H9 (cell line): ENCODE measurements around the gene ARHGAP24. TPM values are rescaled to one million over a fixed set of nuclear protein-coding genes. Genes with fewer than 3 reads are reported as not detected.

Source experiments
- DNase-seq: peaks from one replicate; pipeline ENCODE4 v3.0.0-alpha.2; 2017
- H2AFZ ChIP-seq: one replicate; pipeline ENCODE4 v1.6.1; 2013; ENCODE audit warnings: mild to moderate bottlenecking, low read length, control low read depth, moderate library complexity
- H2AK5ac ChIP-seq: 2 replicates; pipeline ENCODE4 v1.6.1; 2013; ENCODE audit warnings: low read length, control low read depth, mixed read lengths; ENCODE audit not compliant: insufficient read length
- H2BK120ac ChIP-seq: one replicate; pipeline ENCODE4 v1.6.1; 2013; ENCODE audit warnings: low read depth, mild to moderate bottlenecking, low read length, control low read depth, inconsistent platforms; ENCODE audit not compliant: poor library complexity, severe bottlenecking
- H2BK12ac ChIP-seq: 2 replicates; pipeline ENCODE4 v1.6.1; 2013; ENCODE audit warnings: low read length, control low read depth, mixed read lengths, low read depth; ENCODE audit not compliant: insufficient read length
- H2BK15ac ChIP-seq: 2 replicates; pipeline ENCODE4 v1.6.1; 2013; ENCODE audit warnings: low read depth, low read length, control low read depth
- H2BK20ac ChIP-seq: one replicate; pipeline ENCODE4 v1.6.1; 2013; ENCODE audit warnings: low read depth, mild to moderate bottlenecking, low read length, control low read depth, inconsistent platforms; ENCODE audit not compliant: poor library complexity, severe bottlenecking
- H2BK5ac ChIP-seq: 2 replicates; pipeline ENCODE4 v1.6.1; 2013; ENCODE audit warnings: low read length, control low read depth, mixed read lengths; ENCODE audit not compliant: insufficient read length
- H3K14ac ChIP-seq: 2 replicates; pipeline ENCODE4 v1.6.1; 2013; ENCODE audit warnings: low read length, control low read depth; ENCODE audit not compliant: insufficient read depth
- H3K18ac ChIP-seq: 2 replicates; pipeline ENCODE4 v1.6.1; 2013; ENCODE audit warnings: low read depth, mild to moderate bottlenecking, mixed read lengths, low read length, control low read depth; ENCODE audit not compliant: insufficient read length
- H3K23ac ChIP-seq: 2 replicates; pipeline ENCODE4 v1.6.1; 2013; ENCODE audit warnings: low read length, control low read depth, mixed read lengths, low read depth; ENCODE audit not compliant: insufficient read length
- H3K23me2 ChIP-seq: 2 replicates; pipeline ENCODE4 v1.6.1; 2013; ENCODE audit warnings: low read depth, mild to moderate bottlenecking, mixed read lengths, low read length, control low read depth; ENCODE audit not compliant: insufficient read length, poor library complexity, severe bottlenecking
- H3K27ac ChIP-seq: 2 replicates; pipeline ENCODE4 v1.5.1; 2013; ENCODE audit warnings: low read length, control low read depth, mixed read lengths, low read depth; ENCODE audit not compliant: insufficient read length
- H3K27me3 ChIP-seq: 2 replicates; pipeline ENCODE4 v1.6.1; 2013; ENCODE audit warnings: low read length, control low read depth, inconsistent platforms; ENCODE audit not compliant: insufficient read depth
- H3K4ac ChIP-seq: 2 replicates; pipeline ENCODE4 v1.6.1; 2013; ENCODE audit warnings: low read depth, mild to moderate bottlenecking, control low read depth, inconsistent platforms, low read length, moderate library complexity
- H3K4me1 ChIP-seq: 2 replicates; pipeline ENCODE4 v1.6.1; 2013; ENCODE audit warnings: low read length, control low read depth, inconsistent platforms; ENCODE audit not compliant: insufficient read depth
- H3K4me2 ChIP-seq: 2 replicates; pipeline ENCODE4 v1.6.1; 2013; ENCODE audit warnings: low read length, control low read depth, mixed read lengths; ENCODE audit not compliant: insufficient read length, insufficient read depth
- H3K56ac ChIP-seq: 2 replicates; pipeline ENCODE4 v1.6.1; 2013; ENCODE audit warnings: low read depth, mild to moderate bottlenecking, mixed read lengths, low read length, control low read depth; ENCODE audit not compliant: insufficient read length
- H3K79me1 ChIP-seq: 2 replicates; pipeline ENCODE4 v1.6.1; 2013; ENCODE audit warnings: low read depth, mild to moderate bottlenecking, moderate library complexity, low read length, control low read depth, inconsistent platforms; ENCODE audit not compliant: insufficient read depth, poor library complexity, severe bottlenecking
- H3K79me2 ChIP-seq: 2 replicates; pipeline ENCODE4 v1.6.1; 2013; ENCODE audit warnings: low read length, control low read depth, inconsistent platforms; ENCODE audit not compliant: insufficient read depth
- H3K9ac ChIP-seq: 2 replicates; pipeline ENCODE4 v1.6.1; 2013; ENCODE audit warnings: low read length, control low read depth, mixed read lengths; ENCODE audit not compliant: insufficient read length; ENCODE audit errors: extremely low read depth
- H3K9me3 ChIP-seq: one replicate; pipeline ENCODE4 v1.6.1; 2013; ENCODE audit warnings: low read depth, low read length, inconsistent platforms; ENCODE audit not compliant: control insufficient read depth
- H3T11ph ChIP-seq: one replicate; pipeline ENCODE4 v1.6.1; 2013; ENCODE audit warnings: mild to moderate bottlenecking, low read length, control low read depth, inconsistent platforms
- H4K20me1 ChIP-seq: one replicate; pipeline ENCODE4 v1.6.1; 2013; ENCODE audit not compliant: control insufficient read depth, insufficient read length, insufficient read depth
- H4K5ac ChIP-seq: 2 replicates; pipeline ENCODE4 v1.6.1; 2013; ENCODE audit warnings: low read depth, mild to moderate bottlenecking, mixed read lengths, low read length, control low read depth; ENCODE audit not compliant: insufficient read length
- H4K8ac ChIP-seq: replicated peaks from 2 replicates; pipeline ENCODE4 v1.6.1; 2013; ENCODE audit warnings: low read length, control low read depth, mixed read lengths, low read depth; ENCODE audit not compliant: insufficient read length
- H4K91ac ChIP-seq: 2 replicates; pipeline ENCODE4 v1.6.1; 2013; ENCODE audit warnings: low read depth, mild to moderate bottlenecking, moderate library complexity, mixed read lengths, low read length, control low read depth; ENCODE audit not compliant: insufficient read length
- H3K27ac Mint-ChIP-seq, 3 experiments: 2 replicates in 2 of 3; 3 replicates in 1 of 3; pipeline ENCODE4 v1.8.0; 2020 to 2021; ENCODE audit warnings: mixed read lengths in 3 of 3, mild to moderate bottlenecking in 1 of 3, moderate library complexity in 1 of 3
- H3K27me3 Mint-ChIP-seq: 2 replicates; pipeline ENCODE4 v1.8.0; 2021; ENCODE audit warnings: low read depth, mild to moderate bottlenecking, moderate library complexity, mixed read lengths
- H3K36me3 Mint-ChIP-seq, 3 experiments: 2 replicates in 2 of 3; 3 replicates in 1 of 3; pipeline ENCODE4 v1.8.0; 2020 to 2021; ENCODE audit warnings: low read depth in 3 of 3, mixed read lengths in 3 of 3; ENCODE audit not compliant: insufficient read depth in 1 of 3
- H3K4me1 Mint-ChIP-seq, 2 experiments: 2 replicates each; pipeline ENCODE4 v1.8.0; 2020; ENCODE audit warnings: mixed read lengths in 2 of 2
- H3K4me3 Mint-ChIP-seq, 2 experiments: 2 replicates in 1 of 2; 3 replicates in 1 of 2; pipeline ENCODE4 v1.8.0; 2020 to 2021; ENCODE audit warnings: mild to moderate bottlenecking in 2 of 2, mixed read lengths in 2 of 2, moderate library complexity in 1 of 2
- H3K9me3 Mint-ChIP-seq, 2 experiments: 2 replicates in 1 of 2; 3 replicates in 1 of 2; pipeline ENCODE4 v1.8.0; 2020; ENCODE audit warnings: mild to moderate bottlenecking in 2 of 2, mixed read lengths in 2 of 2, moderate library complexity in 1 of 2
- WGBS: extraction: QIAGEN DNeasy Blood & Tissue Kit; methylation state at CpG from one replicate; pipeline ENCODE4 v1.1.7; 2013; ENCODE audit warnings: missing lambda C conversion rate, low lambda C conversion rate, mixed read lengths; ENCODE audit not compliant: insufficient read length; ENCODE audit errors: extremely low coverage; 5-methylcytosine and 5-hydroxymethylcytosine counted together
- total RNA-seq: library from RNA; stranded (reverse); gene quantifications from 2 replicates; pipeline ENCODE4 v1.2.1, GENCODE V29; 2021
- TF ChIP-seq, protein P1 (sequence below): fragments of 200-600 bp; sonication (generic); conservative IDR thresholded peaks from 3 replicates; pipeline ENCODE4 v1.8.0; 2021; ENCODE audit warnings: antibody characterized with exemption, mild to moderate bottlenecking

ARHGAP24 gene
- total RNA-seq, 1 experiment from 2014 or later: 0.37 TPM

DNA sequence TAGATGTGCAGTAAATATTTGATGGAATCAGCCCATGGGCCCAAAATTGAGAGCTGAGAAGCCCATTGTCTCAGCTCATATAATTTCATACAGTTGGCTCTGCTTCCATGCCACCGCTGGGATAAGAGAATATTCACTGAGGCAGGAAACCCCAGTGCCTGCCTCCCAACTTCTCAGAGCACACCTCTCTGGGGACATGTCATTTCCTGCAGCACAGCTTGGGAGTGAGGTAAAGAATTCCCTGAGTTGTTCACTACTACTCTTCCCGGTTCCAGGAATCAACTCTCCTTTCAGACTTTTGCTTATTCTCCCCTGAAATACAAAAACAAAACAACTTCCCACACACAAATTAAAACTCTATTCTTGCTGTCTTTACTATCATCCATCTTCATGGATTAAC, 495.6 kb downstream of the ARHGAP24 start:
- no CpG with 5 or more reads among the region's 2 CpGs for WGBS
- Histone ChIP-seq H3K14ac (no peak overlapping the region), H2BK120ac (no peak overlapping the region), H3K4me2 (no peak overlapping the region), H3K23me2 (no peaks in the 10 kb centered on the region), H2BK12ac (no peak overlapping the region), H2BK15ac (no peak overlapping the region), H4K8ac (no peak overlapping the region), H3K56ac (no peak overlapping the region), H3K79me2 (no peaks in the 10 kb centered on the region), H2BK5ac (no peak overlapping the region), H3K18ac (no peak overlapping the region), H2BK20ac (no peak overlapping the region), H4K91ac (no peak overlapping the region), H3K4ac (no peak overlapping the region), H4K5ac (no peak overlapping the region), H3K27ac (no peak overlapping the region), H4K20me1 (no peaks in the 10 kb centered on the region), H3K9me3 (no peaks in the 10 kb centered on the region), H3K27me3 (no peaks in the 10 kb centered on the region), H3K9ac (no peak overlapping the region), H3K23ac (no peak overlapping the region), H2AFZ (no peak overlapping the region), H3T11ph (no peak overlapping the region), H2AK5ac (no peak overlapping the region), H3K4me1 (no peaks in the 10 kb centered on the region), H3K79me1 (no peaks in the 10 kb centered on the region)
- TF ChIP-seq, protein P1, sequence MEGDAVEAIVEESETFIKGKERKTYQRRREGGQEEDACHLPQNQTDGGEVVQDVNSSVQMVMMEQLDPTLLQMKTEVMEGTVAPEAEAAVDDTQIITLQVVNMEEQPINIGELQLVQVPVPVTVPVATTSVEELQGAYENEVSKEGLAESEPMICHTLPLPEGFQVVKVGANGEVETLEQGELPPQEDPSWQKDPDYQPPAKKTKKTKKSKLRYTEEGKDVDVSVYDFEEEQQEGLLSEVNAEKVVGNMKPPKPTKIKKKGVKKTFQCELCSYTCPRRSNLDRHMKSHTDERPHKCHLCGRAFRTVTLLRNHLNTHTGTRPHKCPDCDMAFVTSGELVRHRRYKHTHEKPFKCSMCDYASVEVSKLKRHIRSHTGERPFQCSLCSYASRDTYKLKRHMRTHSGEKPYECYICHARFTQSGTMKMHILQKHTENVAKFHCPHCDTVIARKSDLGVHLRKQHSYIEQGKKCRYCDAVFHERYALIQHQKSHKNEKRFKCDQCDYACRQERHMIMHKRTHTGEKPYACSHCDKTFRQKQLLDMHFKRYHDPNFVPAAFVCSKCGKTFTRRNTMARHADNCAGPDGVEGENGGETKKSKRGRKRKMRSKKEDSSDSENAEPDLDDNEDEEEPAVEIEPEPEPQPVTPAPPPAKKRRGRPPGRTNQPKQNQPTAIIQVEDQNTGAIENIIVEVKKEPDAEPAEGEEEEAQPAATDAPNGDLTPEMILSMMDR: no peak
- no peaks in the 10 kb centered on the region for H3K4me1 Mint-ChIP-seq
- H3K27me3 Mint-ChIP-seq: no peaks in the 10 kb centered on the region
- H3K36me3 Mint-ChIP-seq: no peaks in the 10 kb centered on the region
- no peaks in the 10 kb centered on the region for H3K9me3 Mint-ChIP-seq
- DNase-seq: no peak
- H3K4me3 Mint-ChIP-seq: no peak overlapping the region
- no peak overlapping the region for H3K27ac Mint-ChIP-seq
